ENCODE measurements around the gene ZNF417. TPM values are rescaled to one million over a fixed set of nuclear protein-coding genes. Genes with fewer than 3 reads are reported as not detected.

Gene ZNF417
- total RNA-seq = 13.3 and 17.9 TPM in 2 replicates

GRCh38 chr19:57916168-57916995 lies at the start of gene ZNF417:
TSS of gene ZNF417 (minus strand) at chr19:57916592. CDS start at chr19:57916411, 181 bp downstream.

GRCh38 chr19:57947419-57948134 lies 31.2 kb upstream of the ZNF417 start, which contains the start of gene ZNF256:
TSS of gene ZNF256 (minus strand) at chr19:57947706. CDS start at chr19:57947474, 232 bp downstream.

DNA sequence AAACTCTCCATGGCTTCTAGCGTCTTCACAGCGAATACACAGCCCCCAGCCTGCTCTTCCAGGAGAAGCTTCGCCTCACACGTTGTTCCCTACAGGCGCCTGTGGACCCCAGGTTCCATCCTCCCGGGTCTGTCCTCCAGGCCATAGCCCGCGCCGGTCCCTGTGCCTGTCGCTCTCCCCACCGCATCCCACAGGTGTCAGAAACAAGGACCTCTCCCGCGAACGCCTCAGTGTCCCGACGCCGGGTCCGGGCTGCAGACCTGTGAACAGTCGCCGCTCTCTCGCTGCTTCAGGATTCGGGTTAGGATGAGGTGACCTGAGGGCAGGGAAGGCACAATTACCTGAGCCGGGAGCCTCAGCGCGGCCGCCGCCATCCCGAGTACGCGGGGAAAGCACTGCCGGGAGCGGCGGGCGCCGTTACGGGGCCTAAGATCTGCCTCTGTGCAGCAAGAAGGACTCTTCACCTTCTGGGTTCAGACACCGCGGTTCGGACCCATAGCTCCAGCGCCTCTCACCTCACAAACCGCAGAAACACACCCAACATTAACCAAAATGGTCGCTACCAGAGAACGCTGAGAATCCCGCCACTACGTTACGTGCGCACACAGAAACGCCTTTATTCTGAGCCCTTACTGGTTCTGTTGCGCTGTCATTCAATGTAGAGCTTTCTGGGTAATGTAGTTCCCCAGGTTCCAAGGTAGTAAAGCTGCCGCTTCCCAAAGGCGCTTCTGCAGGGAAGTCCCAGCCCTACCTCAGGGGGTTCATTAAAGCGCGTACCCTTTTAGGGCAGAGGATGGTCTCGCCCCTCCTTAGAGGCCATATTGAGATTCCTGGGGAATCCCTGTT lies 18.7 kb upstream of the ZNF417 start, which contains the start of gene ZNF418:
ZNF418 (minus strand) TSS at position 583 of the 846 bp plus-strand sequence. CDS start 1,580 bp downstream, outside the sequence.

GRCh38 chr19:57888560-57889231 lies 27.7 kb downstream of the ZNF417 start, which contains the start of gene ZNF814:
TSS of gene ZNF814 (minus strand) at chr19:57889037. CDS start at chr19:57888802, 235 bp downstream.

Other genes starting within 250 kb of the ZNF417 start
- 0.22 TPM in 1 of 2 replicates, not detected in the other for gene ZSCAN4, start 247.7 kb downstream of the ZNF417 start, total RNA-seq
- gene ZNF551, start 234.6 kb downstream of the ZNF417 start, total RNA-seq = 5.7 and 12.2 TPM in 2 replicates
- 2.3 and 3.3 TPM in 2 replicates for gene ZNF154, start 207.4 kb downstream of the ZNF417 start, total RNA-seq
- 6.1 and 7.4 TPM in 2 replicates for gene ZNF671, start 189.0 kb downstream of the ZNF417 start, total RNA-seq
- 10.1 and 13.2 TPM in 2 replicates for gene ZNF776, start 169.8 kb downstream of the ZNF417 start, total RNA-seq
- 12.5 and 12.9 TPM in 2 replicates for gene ZNF586, start 146.9 kb downstream of the ZNF417 start, total RNA-seq
- gene ZNF552, start 101.7 kb downstream of the ZNF417 start, total RNA-seq = 6.6 and 7.2 TPM in 2 replicates
- gene ZNF587B, start 86.3 kb downstream of the ZNF417 start, total RNA-seq = 21.0 and 30.6 TPM in 2 replicates
- 34.1 and 37.8 TPM in 2 replicates for gene ZNF587, start 66.7 kb downstream of the ZNF417 start, total RNA-seq
- gene ZNF814, start 27.6 kb downstream of the ZNF417 start, total RNA-seq = 7.0 and 13.9 TPM in 2 replicates
- 3.1 and 4.0 TPM in 2 replicates for gene ZNF418, start 18.8 kb upstream of the ZNF417 start, total RNA-seq
- 4.8 and 5.0 TPM in 2 replicates for gene ZNF256, start 31.1 kb upstream of the ZNF417 start, total RNA-seq
- 0.14 and 0.44 TPM in 2 replicates for gene C19orf18, start 57.9 kb upstream of the ZNF417 start, total RNA-seq
- gene ZNF606, start 86.2 kb upstream of the ZNF417 start, total RNA-seq = 14.2 and 18.4 TPM in 2 replicates
- not detected in 2 replicates for gene ZSCAN1, start 117.4 kb upstream of the ZNF417 start, total RNA-seq
- 2.7 and 3.9 TPM in 2 replicates for gene ZNF135, start 142.7 kb upstream of the ZNF417 start, total RNA-seq
- 19.3 and 29.3 TPM in 2 replicates for gene ZSCAN18, start 181.6 kb upstream of the ZNF417 start, total RNA-seq
- gene ZNF329, start 234.2 kb upstream of the ZNF417 start, total RNA-seq = 11.4 and 12.6 TPM in 2 replicates